ENCODE results near the gene C1orf35.

The C1orf35 gene

DNA sequence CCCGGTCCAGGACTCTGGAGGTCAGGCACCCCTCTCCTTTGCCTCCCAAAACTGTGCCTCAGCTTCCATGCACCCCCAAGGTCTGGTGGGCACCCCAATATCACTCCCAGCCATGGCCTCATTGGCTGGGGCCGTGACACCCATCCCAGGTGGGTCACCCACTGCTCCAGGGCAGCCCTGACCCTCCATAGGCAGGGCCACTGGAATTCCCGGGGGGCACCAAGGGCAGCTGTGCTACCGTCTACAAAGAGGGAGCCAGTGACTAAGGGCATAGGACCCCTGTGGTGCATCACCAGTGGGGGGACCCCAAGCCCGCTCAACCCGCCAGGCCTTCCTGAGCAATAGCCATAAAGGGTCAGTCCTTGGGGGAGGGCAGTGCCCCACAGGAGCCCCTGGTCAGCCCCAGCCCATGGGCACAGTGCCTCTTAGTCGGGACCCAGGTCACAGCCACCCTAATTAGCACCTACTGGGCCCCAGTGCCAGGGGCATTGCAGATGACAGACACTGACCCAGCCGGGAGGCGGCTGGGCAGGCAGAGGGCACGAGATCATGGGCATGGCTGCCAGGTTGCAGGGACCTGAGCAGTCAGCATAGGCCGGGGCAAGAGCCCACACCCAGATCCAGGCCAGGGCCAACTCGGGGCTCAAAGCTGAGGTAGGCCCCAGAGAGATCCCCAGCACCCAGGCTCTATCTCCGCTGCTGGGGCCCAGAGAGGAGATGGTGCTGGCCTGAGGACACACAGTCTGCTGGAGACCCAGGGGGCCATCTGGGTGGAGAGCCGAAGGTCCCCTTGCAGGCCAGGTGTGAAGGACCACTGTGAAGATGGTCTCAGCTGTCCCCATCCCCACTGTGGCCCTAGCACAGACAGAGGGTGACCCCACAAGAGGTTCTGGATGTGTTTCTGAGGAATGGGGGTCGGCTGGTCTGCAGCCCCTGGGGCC, 39.6 kb downstream of the C1orf35 start:
- no peak for DNase-seq (ENCODE audit: low read depth in 2 of 2)

DNA sequence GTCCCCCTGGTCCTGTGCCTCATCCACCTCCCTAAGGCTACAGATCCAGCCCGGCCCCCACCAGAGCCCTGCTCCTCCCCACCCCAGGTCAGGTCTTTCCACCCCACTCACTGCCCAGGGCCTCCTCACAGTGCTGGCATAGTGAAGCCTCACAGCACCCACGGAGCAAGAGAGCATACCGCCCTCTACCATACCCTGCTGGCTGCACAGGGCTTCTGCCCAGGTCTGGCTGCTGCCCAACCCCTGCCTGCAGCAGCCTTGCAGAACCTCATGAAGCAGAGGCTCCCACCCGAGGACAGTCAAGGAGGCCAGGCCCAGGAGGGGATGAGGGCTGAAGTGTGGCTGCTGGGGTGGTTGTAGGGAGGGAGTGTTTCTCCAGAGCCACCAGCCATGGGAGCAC, 40.3 kb downstream of the C1orf35 start:
- DNase-seq (ENCODE audit: low read depth in 2 of 2), result no peak

DNA sequence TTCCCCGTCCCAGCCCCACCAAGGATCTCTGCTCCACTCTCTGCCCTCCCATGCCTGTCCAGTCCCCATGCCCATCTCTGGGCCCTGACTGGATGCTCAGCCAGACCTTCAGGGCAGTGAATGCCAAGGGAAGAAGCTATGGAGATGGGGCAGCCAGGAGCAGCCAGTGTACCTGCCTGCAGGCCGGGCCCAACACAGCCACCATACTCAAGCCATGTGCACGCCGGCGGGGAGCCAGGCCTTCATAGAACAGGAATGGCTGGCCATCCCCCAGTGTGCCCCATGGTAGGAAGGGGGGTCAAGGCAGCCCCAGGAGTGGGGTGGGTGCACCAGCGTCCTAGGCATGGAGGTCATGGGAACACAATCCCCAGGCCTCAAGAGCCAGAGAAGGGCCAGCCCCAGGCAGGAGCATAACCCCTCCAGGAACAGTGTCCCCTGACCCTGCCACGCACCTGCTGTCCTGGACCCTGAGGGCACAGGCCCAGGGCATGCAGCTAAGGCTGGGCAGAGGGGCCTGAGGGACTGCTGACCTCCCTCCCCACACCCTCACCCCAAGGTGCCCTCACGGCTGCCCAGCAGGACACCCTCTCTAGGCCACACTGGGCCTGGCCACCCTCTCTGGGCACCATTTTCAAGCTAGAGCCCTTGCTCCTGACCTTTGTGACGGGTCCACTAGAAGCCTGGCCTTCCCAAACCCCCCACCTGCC, 40.9 kb downstream of the C1orf35 start:
- DNase-seq (ENCODE audit: low read depth in 2 of 2), result no peak

DNA sequence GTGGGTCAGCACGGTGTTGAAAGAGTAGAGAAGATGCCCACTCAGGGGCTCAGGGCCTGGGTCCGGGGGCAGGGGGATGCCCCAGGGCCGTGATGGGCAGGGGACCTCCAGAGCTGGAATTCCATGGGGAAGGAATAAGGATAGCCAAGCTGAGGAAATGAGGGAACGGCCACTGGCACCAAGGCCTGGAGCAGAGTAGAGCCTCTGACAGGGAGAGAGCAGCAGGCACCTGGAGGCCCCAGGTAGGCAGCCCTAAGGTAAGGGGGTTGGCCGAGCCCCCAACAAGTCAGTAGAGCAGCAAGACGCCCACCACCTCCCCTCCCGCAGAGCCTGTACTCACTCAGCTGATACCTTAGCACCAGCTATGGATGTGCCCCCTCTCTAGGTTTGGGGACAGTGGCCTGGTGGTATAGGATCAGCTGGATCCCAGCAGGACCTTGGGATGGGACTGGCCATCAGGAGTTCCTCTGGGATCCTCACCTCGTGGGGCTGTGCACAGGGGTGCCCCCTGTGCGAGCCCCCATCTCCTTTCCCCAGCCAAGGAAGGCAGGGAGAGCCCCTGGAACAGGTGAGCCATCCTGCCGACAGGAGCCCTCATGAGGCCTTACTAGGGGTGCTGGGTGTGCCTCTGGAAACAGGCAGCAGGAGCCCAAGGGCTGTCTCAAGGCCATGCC, 41.6 kb downstream of the C1orf35 start:
- DNase-seq (ENCODE audit: low read depth in 2 of 2), result no peak

DNA sequence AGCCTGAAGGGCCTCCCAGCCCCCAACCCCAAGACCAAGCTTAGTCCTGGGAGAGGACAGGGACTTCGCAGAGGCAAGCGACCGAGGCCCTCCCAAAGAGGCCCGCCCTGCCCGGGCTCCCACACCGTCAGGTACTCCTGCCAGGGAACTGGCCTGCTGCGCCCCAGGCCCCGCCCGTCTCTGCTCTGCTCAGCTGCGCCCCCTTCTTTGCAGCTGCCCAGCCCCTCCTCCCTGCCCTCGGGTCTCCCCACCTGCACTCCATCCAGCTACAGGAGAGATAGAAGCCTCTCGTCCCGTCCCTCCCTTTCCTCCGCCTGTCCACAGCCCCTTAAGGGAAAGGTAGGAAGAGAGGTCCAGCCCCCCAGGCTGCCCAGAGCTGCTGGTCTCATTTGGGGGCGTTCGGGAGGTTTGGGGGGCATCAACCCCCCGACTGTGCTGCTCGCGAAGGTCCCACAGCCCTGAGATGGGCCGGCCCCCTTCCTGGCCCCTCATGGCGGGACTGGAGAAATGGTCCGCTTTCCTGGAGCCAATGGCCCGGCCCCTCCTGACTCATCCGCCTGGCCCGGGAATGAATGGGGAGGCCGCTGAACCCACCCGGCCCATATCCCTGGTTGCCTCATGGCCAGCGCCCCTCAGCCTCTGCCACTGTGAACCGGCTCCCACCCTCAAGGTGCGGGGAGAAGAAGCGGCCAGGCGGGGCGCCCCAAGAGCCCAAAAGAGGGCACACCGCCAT, 42.5 kb downstream of the C1orf35 start:
- no peak for DNase-seq (ENCODE audit: low read depth in 2 of 2)

DNA sequence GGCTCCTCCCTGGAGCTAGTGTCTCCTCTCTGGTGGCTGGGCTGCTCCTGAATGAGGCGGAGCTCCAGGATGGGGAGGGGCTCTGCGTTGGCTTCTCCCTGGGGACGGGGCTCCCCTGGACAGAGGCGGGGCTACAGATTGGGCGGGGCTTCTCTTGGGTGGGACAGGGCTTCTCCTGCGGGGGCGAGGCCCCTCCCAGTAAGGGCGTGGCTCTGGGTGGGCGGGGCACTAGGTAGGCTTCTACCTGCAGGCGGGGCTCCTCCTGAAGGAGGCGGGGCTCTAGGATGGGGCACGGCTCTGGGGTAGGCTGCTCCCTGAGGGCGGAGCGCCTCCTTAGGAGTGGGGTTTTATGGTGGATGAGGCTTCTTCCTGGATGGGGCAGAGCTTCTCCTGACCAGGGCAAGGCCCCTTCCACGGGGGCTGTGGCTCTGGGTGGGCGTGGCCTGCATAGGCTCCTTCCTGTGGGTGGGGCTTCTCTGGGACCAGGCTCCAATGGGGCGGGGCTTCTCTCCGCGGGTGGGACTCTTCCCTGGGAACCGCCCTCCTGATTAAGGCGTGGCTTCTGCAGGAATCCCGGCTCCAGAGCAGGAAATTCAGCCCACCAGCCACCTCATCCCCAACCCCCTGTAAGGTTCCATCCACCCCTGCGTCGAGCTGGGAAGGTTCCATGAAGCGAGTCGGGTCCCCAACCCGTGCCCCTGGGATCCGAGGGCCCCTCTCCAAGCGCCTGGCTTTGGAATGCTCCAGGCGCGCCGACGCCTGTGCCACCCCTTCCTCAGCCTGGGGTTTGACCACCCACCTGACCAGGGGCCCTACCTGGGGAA, 43.3 kb downstream of the C1orf35 start:
- DNase-seq (ENCODE audit: low read depth in 2 of 2), result peak; percentile 72 to 85

DNA sequence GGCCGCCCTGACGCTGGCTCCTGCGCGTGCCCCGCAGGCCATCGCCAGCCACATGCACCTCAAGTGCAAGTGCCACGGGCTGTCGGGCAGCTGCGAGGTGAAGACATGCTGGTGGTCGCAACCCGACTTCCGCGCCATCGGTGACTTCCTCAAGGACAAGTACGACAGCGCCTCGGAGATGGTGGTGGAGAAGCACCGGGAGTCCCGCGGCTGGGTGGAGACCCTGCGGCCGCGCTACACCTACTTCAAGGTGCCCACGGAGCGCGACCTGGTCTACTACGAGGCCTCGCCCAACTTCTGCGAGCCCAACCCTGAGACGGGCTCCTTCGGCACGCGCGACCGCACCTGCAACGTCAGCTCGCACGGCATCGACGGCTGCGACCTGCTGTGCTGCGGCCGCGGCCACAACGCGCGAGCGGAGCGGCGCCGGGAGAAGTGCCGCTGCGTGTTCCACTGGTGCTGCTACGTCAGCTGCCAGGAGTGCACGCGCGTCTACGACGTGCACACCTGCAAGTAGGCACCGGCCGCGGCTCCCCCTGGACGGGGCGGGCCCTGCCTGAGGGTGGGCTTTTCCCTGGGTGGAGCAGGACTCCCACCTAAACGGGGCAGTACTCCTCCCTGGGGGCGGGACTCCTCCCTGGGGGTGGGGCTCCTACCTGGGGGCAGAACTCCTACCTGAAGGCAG, 44.0 kb downstream of the C1orf35 start:
- no peak for DNase-seq (ENCODE audit: low read depth in 2 of 2)

DNA sequence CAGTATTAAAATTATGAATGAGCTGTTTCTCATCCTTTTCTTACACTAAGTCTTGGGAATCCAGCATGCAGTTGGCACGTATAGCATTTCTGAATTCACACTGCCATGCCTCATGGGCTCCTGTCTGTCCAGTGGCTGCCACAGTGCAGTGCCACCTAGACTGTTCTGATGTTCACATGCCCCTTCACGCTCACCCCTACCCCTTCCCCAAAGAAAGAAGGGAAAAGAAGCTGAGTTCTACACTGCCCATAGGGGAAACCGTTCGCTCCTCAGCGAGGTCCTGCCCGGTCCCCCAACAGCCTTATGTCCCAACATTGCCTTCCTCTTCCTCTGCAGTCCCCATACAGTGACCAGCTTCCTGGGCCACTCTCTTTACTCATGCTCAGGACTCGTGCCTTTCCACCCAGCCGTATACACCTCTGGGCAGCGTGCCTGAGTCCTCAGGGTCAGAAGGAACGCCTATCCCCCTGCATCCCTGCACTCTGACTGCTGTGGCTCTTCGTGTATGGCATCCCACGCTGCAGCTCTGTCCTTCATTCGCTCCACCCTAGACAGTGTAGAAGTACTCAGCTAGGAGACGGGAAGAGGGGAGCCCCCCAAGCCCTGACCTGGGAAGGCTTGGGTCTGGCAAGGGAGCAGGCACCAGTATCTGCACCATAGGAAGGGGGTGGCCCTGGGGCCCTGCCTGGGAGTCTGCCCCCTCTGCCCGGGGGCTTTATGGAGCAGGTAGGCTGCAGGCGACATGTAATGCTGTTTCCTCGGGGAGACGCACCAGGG, 44.8 kb downstream of the C1orf35 start:
- no peak for DNase-seq (ENCODE audit: low read depth in 2 of 2)

Measured in stimulated activated CD4-positive, alpha-beta T cell treated with anti-CD3 and anti-CD28 coated beads, Interleukin-15, amount 100 ng/mL, for 48 hours (primary cell).